Left ventricle myocardium inferior (tissue), 1 donor: Measurements from ENCODE around the gene DSP. TPM values are rescaled to one million over a fixed set of nuclear protein-coding genes. Genes with fewer than 3 reads are reported as not detected.
A peak's percentile ranks its signal among the peaks of the same experiment; 100 is the strongest.

Experiments used
- DNase-seq: peaks from one replicate; pipeline ENCODE4 v3.0.0-alpha.2; 2020
- H3K27ac ChIP-seq: fragments of 200-600 bp; replicated peaks from 2 replicates; pipeline ENCODE4 v1.8.0; 2021
- H3K27me3 ChIP-seq: fragments of 200-600 bp; 2 replicates; pipeline ENCODE4 v1.8.0; 2021; ENCODE audit warnings: low read depth
- H3K36me3 ChIP-seq: fragments of 200-600 bp; 2 replicates; pipeline ENCODE4 v1.8.0; 2021
- H3K4me1 ChIP-seq: fragments of 200-600 bp; 2 replicates; pipeline ENCODE4 v1.8.0; 2021
- H3K4me3 ChIP-seq: fragments of 200-600 bp; 2 replicates; pipeline ENCODE4 v1.8.0; 2021; ENCODE audit warnings: mild to moderate bottlenecking, moderate library complexity
- H3K9me3 ChIP-seq: fragments of 200-600 bp; replicated peaks from 2 replicates; pipeline ENCODE4 v1.8.0; 2021
- intact Hi-C: fragments of 100-400 bp; cut with micrococcal nuclease; formaldehyde crosslinking; loops from one replicate; pipeline ENCODE4 v1.11.0; 2022
- total RNA-seq: library from RNA; stranded (reverse); fragmentation: NEBNext Ultra II Directional; extraction: Animal tissue kit (Norgen Biotek cat#: 25700); gene quantifications from one replicate; pipeline ENCODE4 v1.2.1, GENCODE V29; 2021
- TF ChIP-seq, protein P1 (sequence below): fragments of 200-600 bp; IDR thresholded peaks from 2 replicates; pipeline ENCODE4 v1.8.0; 2021; ENCODE audit warnings: antibody characterized with exemption, mild to moderate bottlenecking, borderline replicate concordance
- donor health status: DM: no; HTN: yes; CAD: no; lungs with severe emphysema.

DSP gene
- total RNA-seq, 1 donor from 2014 or later, result 322 TPM

GRCh38 chr6:7555671-7556070 lies 14.2 kb downstream of the DSP start:
- DNase-seq, result no peak
- Histone ChIP-seq H3K4me1 (peaks cover 62% of the 10 kb centered on the region), H3K36me3 (peaks cover 14% of the 10 kb centered on the region), H3K9me3 (no peaks in the 10 kb centered on the region), H3K27me3 (peaks cover 14% of the 10 kb centered on the region), H3K4me3 (no peak overlapping the region), H3K27ac (peak overlapping the region; percentile 60)
- TF ChIP-seq, protein P1, sequence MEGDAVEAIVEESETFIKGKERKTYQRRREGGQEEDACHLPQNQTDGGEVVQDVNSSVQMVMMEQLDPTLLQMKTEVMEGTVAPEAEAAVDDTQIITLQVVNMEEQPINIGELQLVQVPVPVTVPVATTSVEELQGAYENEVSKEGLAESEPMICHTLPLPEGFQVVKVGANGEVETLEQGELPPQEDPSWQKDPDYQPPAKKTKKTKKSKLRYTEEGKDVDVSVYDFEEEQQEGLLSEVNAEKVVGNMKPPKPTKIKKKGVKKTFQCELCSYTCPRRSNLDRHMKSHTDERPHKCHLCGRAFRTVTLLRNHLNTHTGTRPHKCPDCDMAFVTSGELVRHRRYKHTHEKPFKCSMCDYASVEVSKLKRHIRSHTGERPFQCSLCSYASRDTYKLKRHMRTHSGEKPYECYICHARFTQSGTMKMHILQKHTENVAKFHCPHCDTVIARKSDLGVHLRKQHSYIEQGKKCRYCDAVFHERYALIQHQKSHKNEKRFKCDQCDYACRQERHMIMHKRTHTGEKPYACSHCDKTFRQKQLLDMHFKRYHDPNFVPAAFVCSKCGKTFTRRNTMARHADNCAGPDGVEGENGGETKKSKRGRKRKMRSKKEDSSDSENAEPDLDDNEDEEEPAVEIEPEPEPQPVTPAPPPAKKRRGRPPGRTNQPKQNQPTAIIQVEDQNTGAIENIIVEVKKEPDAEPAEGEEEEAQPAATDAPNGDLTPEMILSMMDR, result no peak
- intact Hi-C loops, result no loop called here

DNA sequence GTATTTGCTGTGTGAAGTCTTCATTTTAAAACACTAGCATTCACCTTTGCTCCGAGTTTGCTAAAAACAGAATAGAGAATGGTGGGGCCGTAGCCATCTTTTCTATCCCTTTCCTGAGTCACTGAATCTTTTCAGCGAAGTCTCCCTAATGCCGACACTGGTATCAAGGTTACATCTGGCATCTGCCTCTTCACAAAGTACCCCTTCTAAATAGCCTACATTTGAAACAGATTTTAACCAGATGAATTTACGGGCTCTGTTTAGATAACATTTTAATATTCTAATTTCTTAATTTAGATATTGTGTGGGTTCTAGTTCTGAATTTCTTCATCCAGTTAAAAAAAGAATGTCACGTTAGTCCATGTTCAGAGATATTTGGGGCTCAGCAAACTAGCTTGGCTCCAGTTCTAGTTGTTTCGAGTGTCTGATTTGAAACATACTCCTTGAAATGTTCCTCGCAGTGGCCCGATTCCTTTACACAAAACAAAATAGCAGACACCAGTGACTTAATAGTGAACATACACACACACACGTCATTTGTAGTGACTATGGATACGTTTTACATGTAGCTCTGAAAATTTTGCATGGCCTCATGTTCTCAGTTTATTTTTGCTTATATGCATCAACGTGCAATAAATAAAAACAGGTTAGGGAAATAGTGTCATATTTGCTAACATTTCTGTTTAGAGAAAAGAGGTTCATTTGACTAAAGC lies 15.1 kb downstream of the DSP start:
- TF ChIP-seq, protein P1, result no peak
- no peak for DNase-seq
- H3K4me1 ChIP-seq, result peaks cover 59% of the 10 kb centered on the region
- H3K4me3 ChIP-seq, result no peak overlapping the region
- no peaks in the 10 kb centered on the region for H3K9me3 ChIP-seq
- peaks cover 14% of the 10 kb centered on the region for H3K36me3 ChIP-seq
- peak overlapping the region; percentile 60 for H3K27ac ChIP-seq
- intact Hi-C loops, result no loop called here
- H3K27me3 ChIP-seq, result peaks cover 14% of the 10 kb centered on the region

- Histone ChIP-seq H3K4me3 (no peak overlapping the region), H3K27me3 (peaks cover 12% of the 10 kb centered on the region), H3K27ac (peak overlapping the region; percentile 60), H3K4me1 (peaks cover 59% of the 10 kb centered on the region), H3K9me3 (no peaks in the 10 kb centered on the region), H3K36me3 (peaks cover 14% of the 10 kb centered on the region)
- intact Hi-C loops, result no loop called here
- no peak for DNase-seq
- TF ChIP-seq, protein P1, result no peak
Measured at GRCh38 chr6:7557652-7558051, 16.2 kb downstream of the DSP start.

DNA sequence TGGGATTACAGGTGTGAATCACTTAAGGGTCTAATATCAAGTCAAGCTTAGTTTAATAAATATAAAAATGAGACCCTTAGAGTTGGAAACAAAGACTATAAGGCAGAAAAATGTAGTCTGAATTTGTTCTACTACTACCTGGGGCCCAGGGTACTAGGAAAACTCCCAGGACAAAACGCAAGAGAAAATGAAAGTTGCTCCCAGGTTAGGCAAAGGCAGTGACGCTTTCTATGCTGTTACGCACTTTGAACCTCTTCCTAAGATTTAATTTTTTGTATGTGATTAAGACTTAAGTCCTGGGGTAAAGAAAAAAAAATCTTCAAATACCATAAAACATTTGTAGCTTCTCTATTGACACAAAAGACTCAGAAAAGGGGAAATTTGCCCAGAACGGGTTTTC lies 17.3 kb downstream of the DSP start:
- no peak for DNase-seq
- peaks cover 12% of the 10 kb centered on the region for H3K27me3 ChIP-seq
- H3K9me3 ChIP-seq, result no peaks in the 10 kb centered on the region
- TF ChIP-seq, protein P1, result no peak
- peaks cover 54% of the 10 kb centered on the region for H3K4me1 ChIP-seq
- H3K4me3 ChIP-seq, result no peak overlapping the region
- peak overlapping the region; percentile 90 for H3K27ac ChIP-seq
- H3K36me3 ChIP-seq, result peaks cover 15% of the 10 kb centered on the region
- intact Hi-C loops, result no loop called here

DNA sequence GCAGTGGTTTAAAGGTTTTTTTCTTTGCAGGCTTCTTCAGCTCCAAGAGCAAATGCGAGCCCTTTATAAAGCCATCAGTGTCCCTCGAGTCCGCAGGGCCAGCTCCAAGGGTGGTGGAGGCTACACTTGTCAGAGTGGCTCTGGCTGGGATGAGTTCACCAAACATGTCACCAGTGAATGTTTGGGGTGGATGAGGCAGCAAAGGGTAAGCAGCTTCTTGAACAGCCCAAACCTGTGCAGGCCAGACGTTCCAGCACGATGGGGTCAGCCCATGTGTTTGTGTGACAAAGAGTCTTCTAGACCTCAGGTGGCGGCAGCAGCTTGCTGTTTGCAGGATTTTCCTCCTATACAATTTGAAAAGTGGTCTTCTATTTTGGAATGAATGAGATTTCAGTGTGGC lies 17.7 kb downstream of the DSP start:
- intact Hi-C loops, result no loop called here
- H3K9me3 ChIP-seq, result no peaks in the 10 kb centered on the region
- H3K36me3 ChIP-seq, result peaks cover 19% of the 10 kb centered on the region
- no peak overlapping the region for H3K4me3 ChIP-seq
- H3K4me1 ChIP-seq, result peaks cover 51% of the 10 kb centered on the region
- no peak for DNase-seq
- peaks cover 12% of the 10 kb centered on the region for H3K27me3 ChIP-seq
- H3K27ac ChIP-seq, result peak overlapping the region; percentile 90
- TF ChIP-seq, protein P1, result no peak
